ENCODE results near the gene SUN1.
"Not testable (repeated sequence)": the region's sequence is repeated elsewhere in the genome, so short reads cannot be mapped to it uniquely, and the experiment has no call there.

Gene SUN1

DNA sequence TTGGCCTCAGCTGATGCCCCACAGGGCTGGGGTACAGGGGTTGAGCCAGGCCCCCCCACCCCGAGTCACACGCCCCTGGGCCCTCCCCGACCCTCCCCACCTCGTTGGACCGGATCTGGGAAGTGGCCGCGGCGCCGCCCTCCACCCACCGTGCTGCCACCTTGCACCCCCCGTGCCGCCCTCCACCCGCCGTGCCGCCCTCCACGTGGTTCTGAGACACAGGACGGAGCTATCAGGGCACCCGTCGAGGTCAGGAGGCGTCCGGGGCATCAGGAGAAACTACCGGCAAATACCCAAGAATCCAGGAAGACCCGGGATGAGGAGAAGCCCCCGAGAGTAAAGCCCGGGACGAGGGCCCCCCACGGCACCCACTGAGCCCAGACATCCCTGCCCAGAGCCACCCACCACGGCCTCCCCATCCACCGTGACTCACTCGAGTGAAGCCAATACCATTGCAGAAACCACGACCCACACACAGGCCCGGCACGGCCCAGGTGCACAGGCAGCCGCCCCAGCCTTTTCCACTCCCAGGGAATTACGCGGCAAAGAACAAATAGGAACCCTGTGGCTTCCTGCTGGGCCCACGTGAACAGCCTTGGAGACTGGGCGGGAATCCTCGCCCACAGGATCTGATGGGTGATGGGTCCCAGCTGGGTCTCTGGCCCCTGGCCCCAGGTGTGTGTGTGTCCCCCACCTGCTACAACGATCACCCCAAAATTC is 88.2 kb downstream of the SUN1 start:
- no peak for DNase-seq (ENCODE audit: insufficient read length, low spot score)
- TF ChIP-seq, protein P1, sequence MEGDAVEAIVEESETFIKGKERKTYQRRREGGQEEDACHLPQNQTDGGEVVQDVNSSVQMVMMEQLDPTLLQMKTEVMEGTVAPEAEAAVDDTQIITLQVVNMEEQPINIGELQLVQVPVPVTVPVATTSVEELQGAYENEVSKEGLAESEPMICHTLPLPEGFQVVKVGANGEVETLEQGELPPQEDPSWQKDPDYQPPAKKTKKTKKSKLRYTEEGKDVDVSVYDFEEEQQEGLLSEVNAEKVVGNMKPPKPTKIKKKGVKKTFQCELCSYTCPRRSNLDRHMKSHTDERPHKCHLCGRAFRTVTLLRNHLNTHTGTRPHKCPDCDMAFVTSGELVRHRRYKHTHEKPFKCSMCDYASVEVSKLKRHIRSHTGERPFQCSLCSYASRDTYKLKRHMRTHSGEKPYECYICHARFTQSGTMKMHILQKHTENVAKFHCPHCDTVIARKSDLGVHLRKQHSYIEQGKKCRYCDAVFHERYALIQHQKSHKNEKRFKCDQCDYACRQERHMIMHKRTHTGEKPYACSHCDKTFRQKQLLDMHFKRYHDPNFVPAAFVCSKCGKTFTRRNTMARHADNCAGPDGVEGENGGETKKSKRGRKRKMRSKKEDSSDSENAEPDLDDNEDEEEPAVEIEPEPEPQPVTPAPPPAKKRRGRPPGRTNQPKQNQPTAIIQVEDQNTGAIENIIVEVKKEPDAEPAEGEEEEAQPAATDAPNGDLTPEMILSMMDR (IDR thresholded peaks at IDR 0.05; ENCODE audit: insufficient read depth, missing control alignments), result no peak
- no peak for FAIRE-seq

DNA sequence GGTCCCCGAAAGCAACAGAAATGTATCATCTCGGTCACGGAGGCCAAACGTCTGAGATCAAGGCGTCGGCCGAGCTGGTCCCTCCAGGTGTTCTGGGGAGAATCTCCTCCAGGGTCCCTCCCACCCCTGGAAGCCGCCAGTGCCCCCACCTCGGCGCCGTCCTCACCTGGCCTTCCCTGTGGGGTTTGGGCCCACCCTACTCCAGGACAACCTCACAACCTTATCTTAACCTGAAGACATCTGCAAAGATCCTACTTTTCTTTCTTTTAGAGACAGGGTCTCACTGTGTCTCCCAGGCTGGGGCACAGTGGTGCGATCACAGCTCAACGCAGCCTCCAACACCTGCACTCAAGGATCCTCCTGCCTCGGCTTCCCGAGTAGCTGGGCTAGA is 88.8 kb downstream of the SUN1 start:
- DNase-seq (ENCODE audit: insufficient read length, low spot score) (no peak), FAIRE-seq (no peak)
- TF ChIP-seq, protein P1 (IDR thresholded peaks at IDR 0.05; ENCODE audit: insufficient read depth, missing control alignments), result no peak

DNA sequence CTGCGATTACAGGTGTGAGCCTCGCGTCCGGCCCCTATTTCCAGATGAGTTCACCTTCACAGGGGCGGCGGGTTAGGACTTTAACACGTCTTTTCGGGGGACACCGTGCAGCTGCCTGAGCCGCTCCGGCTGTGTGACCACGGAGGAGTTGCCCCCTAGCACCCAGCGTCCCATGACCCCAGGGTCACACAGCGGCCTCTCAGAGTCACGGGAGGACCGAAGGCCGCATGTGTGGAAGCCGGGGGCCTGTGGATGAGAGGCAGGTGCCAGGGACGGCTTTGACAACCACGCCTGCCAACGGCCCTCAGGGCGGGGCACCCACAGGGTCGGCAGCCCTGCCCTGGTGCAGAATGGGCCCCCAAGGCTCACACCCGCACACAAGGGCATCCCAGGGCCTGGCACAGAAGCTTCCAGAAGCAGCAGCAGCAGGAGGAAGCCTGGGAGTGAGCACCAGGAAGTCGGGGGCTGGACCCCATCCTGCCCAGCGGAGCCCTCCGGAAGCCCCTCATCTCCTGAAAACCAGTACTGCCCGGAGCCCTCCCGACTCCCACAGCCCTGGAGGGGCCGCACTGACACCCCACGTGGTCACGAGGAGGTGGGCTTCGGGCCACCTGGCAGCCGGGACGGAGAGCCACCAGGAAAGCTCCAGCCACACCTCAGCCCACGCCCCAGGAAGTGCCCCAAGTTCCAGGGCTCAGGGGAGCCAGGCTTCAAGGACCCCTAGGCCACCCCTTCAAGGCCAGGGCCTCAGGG is 89.5 kb downstream of the SUN1 start:
- DNase-seq (ENCODE audit: insufficient read length, low spot score), result no peak
- TF ChIP-seq, protein P1 (IDR thresholded peaks at IDR 0.05; ENCODE audit: insufficient read depth, missing control alignments), result no peak
- FAIRE-seq, result no peak

DNA sequence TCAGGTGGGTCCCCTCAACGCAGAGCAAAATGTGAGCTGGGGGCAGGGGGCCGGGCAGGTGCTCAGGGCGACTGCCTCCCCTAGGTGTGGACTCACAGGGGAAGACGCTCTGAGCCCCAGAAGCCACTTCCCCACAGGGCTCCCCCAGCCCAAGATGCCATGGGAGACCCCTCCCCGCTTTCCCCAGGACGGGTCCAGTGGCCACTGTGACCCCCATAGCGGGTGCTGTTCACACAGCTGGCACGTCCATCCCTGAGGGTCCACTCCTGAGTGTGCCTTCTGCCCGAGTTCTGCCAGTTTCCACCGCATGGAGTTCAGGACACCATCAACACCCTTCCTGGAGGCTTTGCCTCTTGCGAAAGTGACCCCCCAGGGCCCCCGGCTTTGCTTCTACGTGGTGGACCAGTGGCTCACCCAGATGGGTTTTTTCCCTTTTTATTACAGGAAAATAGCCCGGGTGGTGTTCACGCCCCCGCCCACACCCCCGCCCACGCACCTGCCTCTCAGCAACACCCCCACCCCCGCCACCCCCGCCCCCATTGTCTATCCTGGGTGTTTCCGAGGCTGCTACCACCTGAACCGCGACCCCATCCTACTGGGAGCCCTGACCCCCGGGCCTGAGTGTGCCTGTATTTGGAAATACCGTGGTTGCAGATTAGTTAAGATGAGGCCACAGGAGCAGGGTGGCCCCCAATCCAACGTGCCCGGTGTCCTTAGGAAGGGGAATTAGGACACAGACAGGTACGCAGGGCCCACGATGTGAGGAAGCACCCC is 90.2 kb downstream of the SUN1 start:
- FAIRE-seq, result no peak
- DNase-seq (ENCODE audit: insufficient read length, low spot score), result no peak
- TF ChIP-seq, protein P1 (IDR thresholded peaks at IDR 0.05; ENCODE audit: insufficient read depth, missing control alignments), result no peak

DNA sequence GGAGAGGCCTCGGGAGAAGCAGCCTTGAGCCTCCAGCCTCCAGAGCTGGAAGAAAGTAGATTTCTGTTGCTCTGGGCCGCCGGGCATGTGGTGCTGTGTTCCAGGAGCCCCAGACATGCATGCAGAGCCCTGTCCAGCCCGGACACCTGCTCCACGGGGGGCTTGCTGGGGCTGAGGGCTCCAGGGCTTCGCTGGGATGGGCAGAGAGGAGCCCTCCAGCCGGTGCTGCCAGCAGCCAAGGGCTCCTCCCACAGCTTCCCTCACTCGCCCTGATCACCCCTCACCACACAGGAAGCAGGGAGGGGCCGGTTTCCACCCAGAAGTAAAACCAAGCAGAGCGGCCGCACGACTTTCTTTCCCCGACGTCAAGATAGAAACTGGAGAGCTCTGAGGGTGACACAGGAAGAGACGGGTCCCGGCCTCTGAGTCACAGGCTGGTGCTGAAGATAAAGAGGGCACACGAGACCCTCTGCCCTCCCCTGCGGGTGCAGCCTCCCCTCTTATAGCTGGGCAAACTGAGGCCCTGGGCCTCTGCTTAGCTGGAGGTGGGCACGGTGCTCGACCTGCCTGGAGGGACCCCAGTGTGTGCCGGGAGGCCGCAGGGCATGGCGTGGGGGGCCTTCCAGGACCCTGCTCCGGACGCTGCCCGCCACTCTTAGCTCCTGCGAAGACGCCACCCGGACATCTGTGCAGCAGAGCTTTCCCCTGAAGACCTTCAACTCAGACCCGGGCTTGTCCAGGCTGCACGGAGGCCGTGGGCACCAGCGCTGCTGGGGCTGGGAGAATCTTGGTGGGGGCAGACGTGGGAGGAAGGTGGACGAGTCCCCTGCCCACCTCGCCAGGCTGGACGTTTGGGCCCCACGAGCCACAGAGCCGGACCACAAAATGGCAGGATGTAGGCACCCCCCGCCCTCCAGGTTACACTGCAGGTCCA is 91.1 kb downstream of the SUN1 start:
- FAIRE-seq (no peak), DNase-seq (ENCODE audit: insufficient read length, low spot score) (no peak)
- TF ChIP-seq, protein P1 (IDR thresholded peaks at IDR 0.05; ENCODE audit: insufficient read depth, missing control alignments), result no peak

DNA sequence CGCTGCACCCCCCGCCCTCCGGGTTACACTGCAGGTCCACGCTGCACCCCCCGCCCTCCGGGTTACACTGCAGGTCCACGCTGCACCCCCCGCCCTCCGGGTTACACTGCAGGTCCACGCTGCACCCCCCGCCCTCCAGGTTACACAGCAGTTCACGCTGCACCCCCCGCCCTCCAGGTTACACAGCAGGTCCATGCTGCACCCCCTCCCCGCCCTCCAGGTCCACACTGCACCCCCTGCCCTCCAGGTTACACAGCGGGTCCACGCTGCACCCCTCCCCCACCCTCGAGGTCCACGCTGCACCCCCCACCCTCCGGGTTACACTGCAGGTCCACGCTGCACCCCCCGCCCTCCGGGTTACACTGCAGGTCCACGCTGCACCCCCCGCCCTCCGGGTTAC is 91.8 kb downstream of the SUN1 start:
- FAIRE-seq; DNase-seq (ENCODE audit: insufficient read length, low spot score): not testable (repeated sequence)

All from D721Med (cell line).